SKM-1 treated with dmso at 0.1 percent for 144 hours (cell line): ENCODE data around the gene PTPRM.

ENCODE experiments used
- DNase-seq: peaks from one replicate; lab custom pipeline; 2025; ENCODE audit not compliant: unreplicated experiment; lab: John Stamatoyannopoulos, UW

PTPRM gene

DNA sequence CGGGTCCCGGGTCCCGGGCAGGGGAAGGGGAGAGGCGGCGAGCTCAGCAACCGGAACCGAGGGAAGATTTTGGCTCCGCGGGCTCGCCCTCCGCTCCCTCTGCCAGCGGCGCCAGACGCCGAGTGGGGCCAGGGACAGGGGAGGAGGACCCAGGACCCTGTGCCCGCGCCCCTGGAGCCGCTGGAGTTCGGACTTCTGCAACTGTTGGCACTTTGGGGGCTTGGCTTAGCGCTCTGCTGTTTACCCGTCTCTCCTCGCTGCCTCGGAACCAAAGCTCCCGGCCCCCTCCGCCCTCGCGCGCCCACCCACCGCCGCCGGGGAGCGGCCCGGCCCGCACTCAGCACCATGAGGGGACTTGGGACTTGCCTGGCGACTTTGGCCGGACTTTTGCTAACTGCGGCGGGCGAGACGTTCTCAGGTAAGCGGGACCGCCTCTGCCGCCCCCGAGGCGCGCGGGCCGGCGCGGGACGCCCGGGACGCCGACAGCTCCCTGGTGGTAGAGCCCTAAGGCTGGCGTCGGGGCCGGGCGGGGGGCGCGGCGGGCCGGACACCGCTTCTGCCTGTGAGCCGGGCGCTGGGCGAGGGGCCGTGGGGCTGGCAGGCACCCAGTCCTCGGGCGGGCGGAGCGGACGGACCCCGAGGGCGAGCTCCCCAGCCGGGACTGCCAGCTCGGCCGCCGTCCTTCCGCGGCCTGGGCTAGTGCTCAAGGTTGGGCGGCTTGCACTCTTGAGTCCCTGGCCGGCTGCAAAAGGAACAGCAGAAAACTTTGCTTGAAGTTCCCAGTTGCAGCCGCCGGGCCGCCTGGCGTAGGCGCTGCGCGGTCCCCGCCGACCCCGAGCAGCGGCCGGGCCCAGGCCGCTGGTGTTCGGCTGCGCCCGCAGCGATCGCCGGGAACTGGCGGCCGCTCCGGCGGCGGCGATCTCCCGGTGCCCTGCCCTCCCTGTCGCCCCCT lies 634 bp downstream of the PTPRM start:
- DNase-seq: peak; percentile 40

- DNase-seq: no peak
These were observed 1.3 kb downstream of the PTPRM start for GRCh38 chr18:7568426-7568825.

DNA sequence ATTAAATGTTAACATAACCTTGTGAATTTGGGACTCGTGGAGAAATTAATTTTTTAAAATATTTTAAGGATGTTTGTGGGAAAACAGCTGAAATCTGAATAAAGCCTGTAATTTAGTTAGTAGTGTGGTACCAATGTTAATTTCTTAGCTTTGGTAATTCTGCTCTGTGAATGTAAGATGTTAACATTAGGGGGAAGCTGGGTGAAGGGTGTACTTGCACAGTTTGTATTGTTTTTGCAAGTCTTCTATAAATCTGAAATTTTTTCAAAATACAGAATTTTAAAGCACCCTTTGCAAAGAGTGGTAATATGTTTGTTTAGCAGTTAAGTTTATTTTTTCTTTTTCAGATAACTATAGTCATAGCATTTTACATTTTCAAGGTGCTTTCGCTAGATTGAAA lies 4.5 kb downstream of the PTPRM start:
- DNase-seq: no peak

DNA sequence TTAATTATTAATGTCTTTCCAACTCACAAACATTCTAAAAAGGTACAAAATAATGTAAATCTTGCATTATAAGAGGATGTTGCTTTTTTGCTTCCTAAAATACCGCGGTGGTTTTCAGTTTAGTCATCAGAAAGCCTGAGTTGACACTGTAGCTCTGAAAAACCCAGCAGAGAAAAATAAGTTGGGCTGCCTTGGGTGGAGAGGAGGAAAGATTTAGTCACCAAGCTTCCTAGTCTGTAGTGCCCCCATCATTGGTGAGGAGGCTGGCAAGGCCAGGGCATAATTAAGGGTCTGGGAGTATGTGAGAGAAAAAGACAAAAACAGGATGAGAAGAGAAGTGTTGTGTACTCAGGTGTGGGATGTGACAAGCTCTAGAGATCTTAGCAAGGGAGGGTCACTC lies 5.7 kb downstream of the PTPRM start:
- DNase-seq: no peak

- DNase-seq: no peak
These were observed 8.4 kb downstream of the PTPRM start for GRCh38 chr18:7575465-7576028.

GRCh38 chr18:7576077-7576476 lies 9.0 kb downstream of the PTPRM start:
- no peak for DNase-seq

DNA sequence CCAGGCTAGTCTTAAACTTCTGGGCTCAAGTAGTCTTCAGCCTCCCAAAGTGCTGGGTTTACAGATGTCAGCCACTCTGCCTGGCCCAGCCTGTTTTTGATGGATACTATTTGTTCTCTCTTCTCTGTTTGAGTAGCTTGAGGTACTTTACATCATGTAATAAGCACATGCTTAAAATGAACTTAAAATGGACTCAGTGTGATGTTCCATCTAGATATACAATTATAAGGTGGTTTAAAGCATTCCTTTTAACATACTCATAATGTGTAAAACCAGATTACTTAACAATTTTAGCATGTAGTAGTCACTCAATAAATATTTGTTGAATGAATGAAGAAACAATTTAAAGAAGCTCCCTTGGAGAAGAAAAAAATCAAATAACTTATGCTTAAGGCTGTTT lies 9.6 kb downstream of the PTPRM start:
- no peak for DNase-seq

GRCh38 chr18:7577706-7578105 lies 10.6 kb downstream of the PTPRM start:
- no peak for DNase-seq

GRCh38 chr18:7579176-7579917 lies 12.2 kb downstream of the PTPRM start:
- no peak for DNase-seq

DNA sequence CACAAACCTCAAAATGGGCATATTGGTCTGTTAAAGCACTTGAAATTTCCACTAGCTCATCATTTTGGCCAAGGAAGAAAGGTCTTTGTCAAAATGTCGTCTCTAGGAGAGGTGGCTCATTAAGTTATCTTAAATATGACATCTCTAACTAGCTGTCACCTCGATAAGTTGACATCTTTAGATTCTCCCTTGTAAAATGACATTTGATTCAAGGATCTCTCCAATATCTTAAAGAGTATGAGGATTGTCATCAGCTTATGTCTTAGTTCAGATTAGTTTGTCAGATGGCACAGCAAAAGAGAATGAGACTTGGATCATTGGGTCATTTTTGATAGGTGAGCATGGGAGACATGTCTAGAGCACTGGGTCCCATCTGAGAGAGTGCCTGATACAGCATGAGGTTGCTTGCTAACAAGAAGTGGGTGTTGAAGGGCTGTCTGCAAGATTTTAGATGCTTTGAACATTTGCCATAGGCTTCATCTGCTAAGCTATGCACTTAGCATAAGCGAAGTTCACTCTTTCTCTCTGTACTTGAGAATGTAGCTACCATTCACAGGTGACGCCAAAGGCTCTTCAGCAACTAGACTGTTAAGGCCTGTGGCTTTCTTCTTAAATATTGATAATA lies 12.9 kb downstream of the PTPRM start:
- DNase-seq: no peak

GRCh38 chr18:7584646-7585275 lies 17.6 kb downstream of the PTPRM start:
- no peak for DNase-seq

DNA sequence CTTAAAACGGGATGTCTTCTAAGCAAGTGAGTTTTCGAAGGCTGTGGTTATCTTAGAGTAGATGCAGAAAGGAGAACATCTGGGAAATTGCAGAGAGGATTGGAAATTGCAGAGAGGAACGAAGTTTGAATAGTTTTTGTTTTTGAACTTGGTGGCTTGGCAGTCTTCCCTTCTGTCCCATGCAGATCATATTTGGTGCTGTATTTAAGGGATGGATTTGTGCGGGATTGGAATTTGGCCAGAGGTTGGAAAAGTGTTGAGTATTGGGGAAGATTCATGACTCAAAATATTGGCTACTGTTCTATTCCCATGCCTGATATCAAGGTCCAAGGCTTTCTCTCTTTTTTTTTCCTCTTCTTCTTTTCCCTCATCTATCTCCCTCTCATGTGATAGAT lies 18.2 kb downstream of the PTPRM start:
- DNase-seq: no peak

GRCh38 chr18:7586379-7586778 lies 19.3 kb downstream of the PTPRM start:
- DNase-seq: no peak

DNA sequence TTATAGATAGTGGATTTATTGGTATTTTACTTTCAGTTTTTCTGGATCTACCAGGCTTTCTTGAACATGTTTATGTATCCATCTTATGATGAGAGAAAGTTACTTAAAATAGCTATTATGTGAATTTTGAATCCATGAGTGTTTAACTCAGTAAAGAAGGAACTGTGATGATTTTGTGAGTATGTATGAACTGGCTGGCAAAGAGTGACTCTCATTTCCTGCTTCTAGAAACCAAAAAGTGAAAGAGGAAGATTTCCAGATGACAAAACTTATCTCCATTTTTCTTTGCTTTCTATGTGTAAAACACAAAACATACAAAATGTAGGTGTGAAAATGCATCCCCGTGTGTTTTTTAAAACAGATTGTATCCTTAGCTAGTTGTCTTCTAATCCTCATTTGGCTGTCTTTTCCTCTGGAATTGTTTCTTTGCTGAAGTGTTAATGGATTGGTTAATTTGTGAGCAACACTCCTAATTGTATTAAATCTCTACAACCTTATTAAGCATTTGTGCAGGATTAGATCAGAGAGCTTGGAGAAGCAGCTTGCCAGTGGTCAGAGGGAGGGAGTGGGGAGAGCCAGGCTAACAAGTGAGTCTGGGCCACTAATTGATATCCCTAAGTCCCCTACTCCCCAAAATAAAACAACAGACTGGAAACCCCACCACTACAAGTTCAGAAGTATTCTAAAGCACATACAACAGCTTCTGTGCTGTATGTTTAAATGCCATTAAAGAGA lies 23.9 kb downstream of the PTPRM start:
- no peak for DNase-seq

- no peak for DNase-seq
These were observed 25.4 kb downstream of the PTPRM start for GRCh38 chr18:7592305-7593071.

- no peak for DNase-seq
These were observed 26.2 kb downstream of the PTPRM start for GRCh38 chr18:7593218-7593819.

- DNase-seq: no peak
These were observed 29.0 kb downstream of the PTPRM start for GRCh38 chr18:7596147-7596546.

DNA sequence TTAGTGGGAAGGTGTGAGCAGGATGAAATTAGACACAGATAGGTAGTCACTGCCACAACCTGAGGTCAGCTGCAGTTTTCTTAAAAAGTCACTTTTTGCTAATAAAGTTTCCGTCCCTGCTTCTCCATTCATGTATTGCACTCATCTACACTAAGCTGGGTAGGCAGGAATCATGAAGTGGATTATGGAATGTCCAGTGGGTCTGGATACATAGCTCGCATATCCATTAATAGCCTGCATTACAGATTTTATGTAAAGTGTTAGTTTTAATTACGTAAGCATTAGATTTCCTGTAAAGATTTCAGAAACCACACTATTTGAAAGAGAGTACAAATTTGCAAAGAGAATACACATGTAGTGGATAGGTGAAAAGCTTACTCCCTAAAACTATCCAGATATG lies 30.4 kb downstream of the PTPRM start:
- no peak for DNase-seq
